ENCODE results near the gene SLC9A1. TPM values are rescaled to one million over a fixed set of nuclear protein-coding genes. Genes with fewer than 3 reads are reported as not detected.
"Not testable (repeated sequence)": the region's sequence is repeated elsewhere in the genome, so short reads cannot be mapped to it uniquely, and the experiment has no call there.

SLC9A1 gene
- 24.4 TPM for total RNA-seq
- long read RNA-seq, full-length matches to known transcripts, result 1 of 11 reads
- long read RNA-seq, partial matches to known transcripts, result 4 of 11 reads
- long read RNA-seq, other reads (novel, unspliced or antisense), result 6 of 11 reads

DNA sequence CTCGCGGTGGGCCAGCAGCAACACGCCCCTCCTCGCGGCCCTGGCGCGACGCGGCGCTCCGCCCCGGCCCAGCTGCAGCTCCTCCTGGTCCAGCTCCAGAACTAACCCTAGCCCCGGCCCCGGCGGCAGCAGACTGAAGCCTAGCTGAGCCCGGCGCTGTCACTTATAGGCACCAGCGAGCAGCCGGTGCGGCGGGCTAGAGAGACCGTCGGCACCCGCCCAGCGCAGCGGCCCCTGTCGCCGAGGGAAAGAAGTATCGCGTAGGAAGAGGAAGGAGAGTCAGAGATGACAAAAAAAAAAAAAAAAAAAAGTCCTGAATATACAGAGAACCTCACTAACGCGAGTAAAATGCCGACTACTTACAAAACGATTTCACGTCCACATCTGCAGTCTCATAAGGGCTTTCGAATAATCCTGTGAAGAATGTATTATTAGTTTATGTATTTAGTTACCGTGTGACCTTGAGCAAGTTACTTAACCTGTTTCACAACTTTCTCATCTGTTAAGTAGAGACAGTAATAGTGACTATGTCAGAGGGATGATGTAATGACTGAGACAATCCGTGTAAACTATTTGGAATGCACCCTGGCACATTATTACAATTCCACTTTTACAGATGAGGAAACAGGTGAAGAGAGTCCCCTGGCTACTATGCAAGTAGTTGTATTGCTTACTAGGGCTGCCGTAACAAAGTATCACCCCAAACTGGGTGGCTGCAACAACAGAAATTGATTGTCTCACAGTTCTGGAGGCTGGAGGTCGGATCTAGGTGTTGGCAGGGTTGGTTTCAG lies at the start of gene SLC9A1:
Gene SLC9A1, minus strand, starts transcription at position 135 of the 791 bp plus-strand sequence. CDS start 791 bp downstream, outside the sequence.
- DNase-seq (ENCODE audit: low spot score), result peak; percentile 99

GRCh38 chr1:27203946-27204345 lies 49.0 kb upstream of the SLC9A1 start:
- no peak for DNase-seq (ENCODE audit: low spot score)

DNA sequence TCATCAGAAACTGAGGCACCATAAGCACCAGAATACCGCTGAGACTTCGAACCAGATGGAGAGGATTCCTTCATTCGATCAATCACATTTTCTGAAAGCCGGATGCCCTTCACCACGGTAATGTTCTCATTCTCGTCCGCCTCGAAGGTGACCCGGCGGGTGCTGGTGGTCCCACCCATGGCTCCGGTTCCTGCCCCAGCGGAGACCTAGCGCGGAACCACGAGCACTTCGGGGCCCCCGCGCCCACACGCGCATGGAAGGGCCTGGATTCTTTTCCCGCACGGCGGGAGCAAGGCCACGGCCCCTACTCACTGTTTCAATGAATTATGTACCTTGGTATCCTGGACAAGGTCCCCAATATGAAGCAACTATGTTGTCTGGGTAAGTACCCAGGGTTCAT lies 46.4 kb upstream of the SLC9A1 start:
- DNase-seq (ENCODE audit: low spot score), result no peak

DNA sequence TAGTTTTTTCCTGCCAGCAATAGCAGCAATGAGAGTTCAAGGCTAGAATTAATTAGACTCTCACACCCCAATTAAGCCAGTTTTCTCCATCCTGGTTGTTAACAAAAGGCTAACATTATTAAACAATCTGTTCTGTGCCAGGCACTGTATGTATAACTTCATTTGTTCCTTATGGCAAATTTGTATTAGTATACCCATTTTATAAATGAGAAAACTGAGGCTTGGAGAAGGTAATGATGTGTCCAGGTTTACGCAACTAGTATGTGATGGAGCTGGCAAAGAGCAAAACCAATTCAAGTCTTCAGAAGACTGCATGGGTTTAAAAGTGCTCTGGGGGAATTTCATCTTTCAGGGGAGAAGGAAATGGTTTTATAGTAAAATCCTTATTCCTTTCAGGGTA lies 38.3 kb upstream of the SLC9A1 start:
- no peak for DNase-seq (ENCODE audit: low spot score)

DNA sequence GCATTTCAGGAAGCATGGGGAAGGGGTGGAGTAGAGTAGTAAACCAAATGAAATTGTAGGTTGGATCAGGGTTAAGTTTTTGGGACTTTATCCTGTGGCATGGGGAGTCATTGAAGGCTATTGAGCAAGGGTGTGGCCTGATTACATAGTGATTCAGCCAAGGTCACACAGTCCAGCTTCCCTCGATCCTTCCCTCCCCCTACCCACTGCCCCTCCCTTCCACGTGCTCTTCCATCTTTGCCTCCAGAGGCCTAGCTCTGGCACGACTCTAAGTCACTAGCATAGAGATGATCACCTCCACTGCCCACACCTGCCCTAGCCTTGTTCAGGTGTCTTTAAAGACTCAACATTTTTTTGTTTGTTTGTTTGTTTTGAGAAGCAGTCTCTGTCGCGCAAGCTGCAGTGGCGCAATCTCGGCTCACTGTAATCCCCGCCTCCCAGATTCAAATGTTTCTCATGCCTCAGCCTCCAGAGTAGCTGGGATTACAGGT lies 37.2 kb upstream of the SLC9A1 start:
- DNase-seq (ENCODE audit: low spot score), result no peak

GRCh38 chr1:27184665-27185064 lies 29.7 kb upstream of the SLC9A1 start:
- not testable (repeated sequence) for DNase-seq (ENCODE audit: low spot score)

- no peak for DNase-seq (ENCODE audit: low spot score)
Measured at GRCh38 chr1:27179979-27180378, 25.1 kb upstream of the SLC9A1 start.

DNA sequence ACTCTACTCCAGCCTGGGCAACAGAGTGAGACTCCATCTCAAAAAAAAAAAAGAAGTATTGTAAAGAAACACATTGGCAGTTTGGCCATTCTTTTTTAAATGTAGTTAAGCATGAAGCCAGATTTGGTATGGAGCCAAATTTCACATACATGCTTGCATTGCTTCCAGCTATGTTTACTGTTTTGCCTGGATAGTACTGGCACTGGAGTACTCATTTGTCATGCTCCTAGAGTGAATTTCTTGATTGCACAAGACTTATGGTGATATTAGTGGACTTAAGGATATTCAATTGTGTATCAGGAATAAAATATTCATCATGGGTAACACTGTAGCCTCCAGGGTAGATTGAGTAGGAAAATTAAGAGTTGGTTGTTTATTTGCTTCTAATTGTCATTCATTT lies 24.5 kb upstream of the SLC9A1 start:
- no peak for DNase-seq (ENCODE audit: low spot score)

DNA sequence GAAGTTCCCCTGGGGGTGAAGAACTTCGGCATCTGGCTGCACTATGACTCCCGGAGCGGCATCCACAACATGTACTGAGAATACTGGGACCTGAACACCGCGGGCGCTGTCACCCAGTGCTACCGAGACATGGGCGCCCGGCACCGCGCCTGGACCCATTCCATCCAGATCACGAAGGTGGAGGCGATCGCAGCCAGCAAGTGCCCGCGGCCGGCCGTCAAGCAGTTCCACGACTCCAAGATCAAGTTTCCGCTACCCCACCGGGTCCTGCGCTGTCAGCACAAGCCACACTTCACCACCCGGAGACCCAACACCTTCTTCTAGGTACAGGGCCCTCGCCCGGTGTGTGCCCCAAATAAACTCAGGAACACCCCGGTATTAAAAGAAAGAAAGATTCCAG lies 22.0 kb upstream of the SLC9A1 start:
- DNase-seq (ENCODE audit: low spot score), result no peak

DNA sequence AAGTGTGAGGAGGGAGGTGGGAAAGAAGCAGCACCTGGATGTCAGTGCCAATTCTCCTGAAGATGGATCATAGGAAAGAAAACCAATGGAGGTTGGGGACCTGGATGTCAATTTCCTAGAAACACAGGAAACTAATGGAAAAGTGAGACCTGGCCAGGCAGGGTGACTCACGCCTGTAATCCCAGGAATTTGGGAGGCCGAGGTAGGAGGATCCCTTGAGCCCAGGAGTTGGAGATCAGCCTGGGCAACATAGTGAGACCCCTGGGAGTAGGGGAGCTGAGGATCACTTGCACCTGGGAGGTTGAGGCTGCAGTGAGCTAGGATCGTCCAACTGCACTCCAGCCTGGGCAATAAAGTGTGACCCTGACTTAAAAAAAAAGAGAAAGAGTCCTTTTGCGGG lies 21.4 kb upstream of the SLC9A1 start:
- no peak for DNase-seq (ENCODE audit: low spot score)

- DNase-seq (ENCODE audit: low spot score), result not testable (repeated sequence)
Measured at GRCh38 chr1:27172992-27173391, 18.1 kb upstream of the SLC9A1 start.

DNA sequence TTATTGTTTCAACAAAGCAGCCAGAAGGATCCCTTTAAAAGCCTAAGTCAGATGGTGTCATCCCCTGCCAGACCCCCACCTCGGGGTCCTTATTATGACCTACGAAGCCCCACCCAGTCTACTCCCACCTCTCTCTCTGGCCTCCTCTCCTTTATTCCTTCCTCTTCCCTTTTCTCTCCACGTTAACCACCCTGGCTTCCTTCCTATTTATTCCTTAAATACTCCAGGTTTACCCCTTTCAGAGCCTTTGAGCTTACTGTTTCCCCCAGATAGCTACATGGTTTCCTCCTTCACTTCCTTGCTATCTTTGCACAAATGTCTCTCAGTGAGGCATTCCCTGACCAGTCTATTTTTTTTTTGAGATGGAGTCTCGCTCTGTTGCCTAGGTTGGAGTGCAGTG lies 12.0 kb upstream of the SLC9A1 start:
- no peak for DNase-seq (ENCODE audit: low spot score)

GRCh38 chr1:27166351-27166802 lies 11.5 kb upstream of the SLC9A1 start:
- no peak for DNase-seq (ENCODE audit: low spot score)

DNA sequence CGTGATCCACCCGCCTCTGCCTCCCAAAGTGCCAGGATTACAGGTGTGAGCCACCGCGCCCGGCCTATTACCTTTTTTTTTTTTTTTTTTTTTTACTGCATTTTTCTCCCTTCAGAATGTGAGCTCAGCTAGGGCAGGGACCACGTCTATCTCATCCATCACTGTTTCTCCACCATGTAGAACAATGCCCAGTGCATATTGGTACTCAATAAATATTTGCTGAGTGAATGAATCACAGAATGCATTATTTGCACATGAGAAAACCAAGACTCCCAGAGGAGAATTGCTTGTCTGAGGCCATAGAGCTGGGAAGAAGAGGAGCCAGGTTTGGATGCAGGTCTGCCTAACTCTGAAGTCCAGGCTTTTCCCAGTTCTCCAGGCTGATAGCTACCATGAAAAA lies 8.2 kb upstream of the SLC9A1 start:
- DNase-seq (ENCODE audit: low spot score), result no peak

DNA sequence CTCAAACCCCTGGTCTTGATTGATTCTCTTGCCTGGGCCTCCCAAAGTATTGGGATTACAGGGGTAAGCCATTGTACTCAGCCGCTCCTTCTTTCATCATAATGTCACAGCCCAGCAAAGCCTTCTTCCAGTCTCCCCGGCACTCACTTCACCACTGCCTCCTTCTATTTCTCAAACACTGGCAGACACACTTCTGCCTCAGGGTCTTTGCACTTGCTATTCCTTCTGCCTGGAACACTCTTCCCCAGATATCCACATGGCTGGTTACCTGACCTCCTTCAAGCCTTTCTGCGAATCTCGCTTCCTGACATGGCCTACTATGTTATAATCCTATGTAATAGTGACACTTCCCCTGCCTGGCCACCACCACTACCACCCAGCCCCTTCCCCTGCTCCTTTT lies 7.2 kb upstream of the SLC9A1 start:
- DNase-seq (ENCODE audit: low spot score), result no peak

GRCh38 chr1:27161594-27161993 lies 6.7 kb upstream of the SLC9A1 start:
- DNase-seq (ENCODE audit: low spot score), result no peak

DNA sequence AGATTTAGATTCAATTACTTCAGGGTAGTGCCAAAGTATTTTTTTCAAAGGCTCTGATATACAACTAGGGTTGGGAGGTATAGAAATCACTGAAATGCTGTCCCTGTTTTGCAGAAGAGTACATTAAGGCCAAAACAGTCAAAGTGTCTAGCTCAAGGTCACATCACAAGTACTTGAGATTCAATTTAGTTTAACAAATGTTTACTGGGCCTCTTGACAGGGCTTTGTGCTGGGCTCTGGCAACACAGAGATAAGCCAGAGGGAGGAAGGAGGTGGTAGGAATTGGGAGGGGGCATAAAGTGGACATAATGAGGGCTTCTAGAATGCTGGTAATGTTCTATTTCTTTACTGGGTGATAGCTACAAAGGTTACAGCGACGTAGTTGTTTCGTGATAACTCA lies 2.3 kb upstream of the SLC9A1 start:
- DNase-seq (ENCODE audit: low spot score), result no peak

DNA sequence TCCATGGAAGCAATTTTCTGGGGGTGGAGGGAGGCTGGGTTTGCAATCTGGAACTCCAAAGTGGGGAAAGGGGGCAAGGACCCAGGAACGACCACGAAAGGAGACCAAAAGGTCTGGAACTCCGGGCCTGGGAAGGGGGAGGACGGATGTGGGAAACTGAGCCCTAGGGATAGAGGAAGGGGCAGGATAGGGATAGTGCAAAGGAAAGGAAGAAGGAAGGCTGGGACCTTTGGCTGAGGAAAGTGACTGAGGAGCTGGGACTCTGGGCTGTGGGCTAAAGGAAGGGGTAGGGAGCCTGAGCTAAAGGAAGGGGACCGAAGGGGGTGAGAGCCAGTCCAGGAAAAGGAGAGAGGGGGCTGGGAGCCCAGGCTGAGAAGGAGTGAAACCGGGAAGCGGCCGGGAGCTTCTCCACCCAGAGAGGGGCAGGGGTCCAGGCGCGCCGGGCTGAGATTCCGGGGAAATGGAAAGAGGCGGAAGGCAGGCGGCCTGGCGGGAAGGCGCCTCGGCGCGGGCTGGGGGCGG lies 395 bp downstream of the SLC9A1 start:
- DNase-seq (ENCODE audit: low spot score), result no peak

DNA sequence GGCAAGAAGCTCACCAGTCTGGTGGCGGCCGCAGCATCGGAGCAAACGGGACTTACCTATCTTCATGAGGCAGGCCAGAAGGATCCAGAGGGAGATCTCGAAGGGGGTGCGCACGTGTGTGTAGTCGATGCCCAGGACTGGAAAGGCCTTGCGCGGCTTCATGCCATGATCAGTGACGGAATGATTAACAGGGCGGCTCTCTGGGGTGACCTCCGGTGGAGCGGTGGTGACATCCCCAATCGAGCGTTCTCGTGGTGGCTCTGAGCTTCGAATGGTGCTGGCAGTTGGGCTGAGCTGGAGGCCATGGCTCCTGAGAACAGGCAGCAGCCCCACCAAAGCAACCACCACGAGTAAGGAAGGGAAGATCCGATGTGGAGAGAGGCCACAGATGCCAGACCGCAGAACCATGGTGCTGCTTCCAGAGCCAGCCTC lies 982 bp downstream of the SLC9A1 start:
- DNase-seq (ENCODE audit: low spot score), result no peak

DNA sequence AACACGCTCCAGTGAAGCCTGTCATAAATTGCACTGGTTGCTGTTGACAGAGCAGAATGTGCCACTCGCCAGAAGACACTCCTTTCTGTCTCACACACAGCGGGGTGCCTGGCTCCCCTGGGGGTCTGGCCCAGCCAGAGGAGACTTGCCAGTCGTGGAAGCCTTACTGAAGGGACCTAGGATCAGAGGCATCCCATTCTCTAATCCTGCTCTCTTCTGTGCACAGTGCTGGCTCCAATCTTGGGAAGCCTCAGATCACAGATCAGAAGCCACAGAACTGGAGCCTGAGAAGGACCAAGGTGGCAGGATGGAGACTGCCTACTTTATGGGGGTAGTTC lies 1.4 kb downstream of the SLC9A1 start:
- no peak for DNase-seq (ENCODE audit: low spot score)

DNA sequence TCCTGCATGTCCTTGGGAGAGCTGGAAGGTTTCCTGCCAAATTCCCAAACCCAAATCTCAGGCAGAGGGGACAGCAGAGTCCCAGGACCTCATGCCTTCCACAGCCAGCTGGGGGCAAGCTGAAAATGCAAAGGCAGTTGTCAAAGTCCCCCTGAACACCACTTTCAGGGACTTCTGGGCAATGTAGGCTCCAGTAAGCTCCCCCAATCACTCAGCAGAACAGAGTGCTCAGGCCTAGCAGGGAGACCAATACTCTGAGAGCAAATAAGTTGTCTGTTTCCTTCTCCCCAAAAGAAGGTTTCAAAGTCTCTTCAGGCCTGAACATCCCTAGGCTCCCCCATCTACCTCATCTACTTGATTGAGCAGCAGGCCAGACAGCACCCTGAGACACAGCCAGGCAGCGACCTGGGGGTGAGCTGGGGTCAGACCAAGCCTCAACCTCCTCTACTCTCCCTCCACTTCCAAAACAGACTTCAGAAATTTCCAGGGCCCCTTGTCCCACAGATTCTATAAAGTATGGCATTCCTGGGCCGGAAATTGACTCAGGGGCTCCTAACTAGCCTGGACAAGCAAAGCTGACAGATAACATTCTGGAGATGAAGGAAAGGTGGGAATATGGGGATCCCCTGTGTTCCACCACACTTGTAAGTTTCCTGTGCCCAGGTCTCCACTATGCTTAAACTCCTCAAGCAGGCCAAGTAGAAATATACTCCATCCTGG lies 1.9 kb downstream of the SLC9A1 start:
- DNase-seq (ENCODE audit: low spot score), result no peak
